ENCODE results near the gene RAB7A.
"Not testable (repeated sequence)": the region's sequence is repeated elsewhere in the genome, so short reads cannot be mapped to it uniquely, and the experiment has no call there.

GRCh38 chr3:128728521-128728920, 2.5 kb downstream of the RAB7A start:
- TF ChIP-seq, protein P1, sequence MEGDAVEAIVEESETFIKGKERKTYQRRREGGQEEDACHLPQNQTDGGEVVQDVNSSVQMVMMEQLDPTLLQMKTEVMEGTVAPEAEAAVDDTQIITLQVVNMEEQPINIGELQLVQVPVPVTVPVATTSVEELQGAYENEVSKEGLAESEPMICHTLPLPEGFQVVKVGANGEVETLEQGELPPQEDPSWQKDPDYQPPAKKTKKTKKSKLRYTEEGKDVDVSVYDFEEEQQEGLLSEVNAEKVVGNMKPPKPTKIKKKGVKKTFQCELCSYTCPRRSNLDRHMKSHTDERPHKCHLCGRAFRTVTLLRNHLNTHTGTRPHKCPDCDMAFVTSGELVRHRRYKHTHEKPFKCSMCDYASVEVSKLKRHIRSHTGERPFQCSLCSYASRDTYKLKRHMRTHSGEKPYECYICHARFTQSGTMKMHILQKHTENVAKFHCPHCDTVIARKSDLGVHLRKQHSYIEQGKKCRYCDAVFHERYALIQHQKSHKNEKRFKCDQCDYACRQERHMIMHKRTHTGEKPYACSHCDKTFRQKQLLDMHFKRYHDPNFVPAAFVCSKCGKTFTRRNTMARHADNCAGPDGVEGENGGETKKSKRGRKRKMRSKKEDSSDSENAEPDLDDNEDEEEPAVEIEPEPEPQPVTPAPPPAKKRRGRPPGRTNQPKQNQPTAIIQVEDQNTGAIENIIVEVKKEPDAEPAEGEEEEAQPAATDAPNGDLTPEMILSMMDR (IDR thresholded peaks at IDR 0.05; ENCODE audit: poor library complexity), result not testable (repeated sequence)
- TF ChIP-seq EZH2 (IDR thresholded peaks at IDR 0.05; ENCODE audit: borderline replicate concordance), result not testable (repeated sequence)
